HEK293T (cell line): ENCODE results near the gene HSPA12A.

ENCODE experiments used
- CTCF ChIA-PET: fragments of 350-600 bp; formaldehyde crosslinking; extraction: SDS; loops from one replicate; lab custom pipeline; 2021; ENCODE audit warnings: antibody characterized with exemption, inconsistent platforms; lab: Yijun Ruan, JAX
- POLR2A ChIA-PET: fragments of 350-600 bp; formaldehyde crosslinking; extraction: SDS; loops from one replicate; lab custom pipeline; 2020; ENCODE audit warnings: antibody characterized with exemption, inconsistent platforms; lab: Yijun Ruan, JAX
- DNase-seq: peaks from one replicate; pipeline ENCODE4 v3.0.0; 2012; ENCODE audit warnings: mixed read lengths; ENCODE audit errors: extremely low spot score
- ARNT ChIP-seq: fragments of 450-650 bp; IDR thresholded peaks from 2 replicates; pipeline ENCODE4 v1.6.1; 2017; ENCODE audit warnings: mild to moderate bottlenecking
- BHLHE40 ChIP-seq: fragments of 450-650 bp; IDR thresholded peaks from 2 replicates; pipeline ENCODE4 v1.6.1; 2016; ENCODE audit warnings: mild to moderate bottlenecking, moderate library complexity, borderline replicate concordance
- CTBP1 ChIP-seq: fragments of 450-650 bp; IDR thresholded peaks from 2 replicates; pipeline ENCODE4 v1.6.1; 2016; ENCODE audit warnings: borderline replicate concordance
- ELF4 ChIP-seq: fragments of 450-650 bp; IDR thresholded peaks from 2 replicates; pipeline ENCODE4 v1.6.1; 2017; ENCODE audit warnings: antibody characterized with exemption
- FOXA1 ChIP-seq: fragments of 450-650 bp; IDR thresholded peaks from 2 replicates; pipeline ENCODE4 v1.6.1; 2016; ENCODE audit warnings: mild to moderate bottlenecking
- FOXK2 ChIP-seq: fragments of 450-650 bp; IDR thresholded peaks from 2 replicates; pipeline ENCODE4 v1.6.1; 2016; ENCODE audit warnings: mild to moderate bottlenecking
- FOXM1 ChIP-seq: fragments of 450-650 bp; IDR thresholded peaks from 2 replicates; pipeline ENCODE4 v1.6.1; 2017; ENCODE audit warnings: mild to moderate bottlenecking, borderline replicate concordance
- HDGF ChIP-seq: fragments of 450-650 bp; IDR thresholded peaks from 2 replicates; pipeline ENCODE4 v1.6.1; 2017; ENCODE audit warnings: antibody characterized with exemption, borderline replicate concordance
- LEF1 ChIP-seq: fragments of 450-650 bp; IDR thresholded peaks from 2 replicates; pipeline ENCODE4 v1.6.1; 2017; ENCODE audit warnings: mild to moderate bottlenecking, borderline replicate concordance
- NFRKB ChIP-seq: fragments of 450-650 bp; IDR thresholded peaks from 2 replicates; pipeline ENCODE4 v1.6.1; 2016; ENCODE audit warnings: mild to moderate bottlenecking, moderate library complexity
- SP1 ChIP-seq: fragments of 450-650 bp; IDR thresholded peaks from 2 replicates; pipeline ENCODE4 v1.6.1; 2017
- SUZ12 ChIP-seq: fragments of 450-650 bp; IDR thresholded peaks from 2 replicates; pipeline ENCODE4 v1.6.1; 2016; ENCODE audit warnings: mild to moderate bottlenecking
- TARDBP ChIP-seq: fragments of 450-650 bp; IDR thresholded peaks from 2 replicates; pipeline ENCODE4 v1.6.1; 2016
- ZNF384 ChIP-seq: fragments of 450-650 bp; IDR thresholded peaks from 2 replicates; pipeline ENCODE4 v1.6.1; 2016
- TF ChIP-seq, protein P1 (sequence below): fragments of 450-650 bp; IDR thresholded peaks from 2 replicates; pipeline ENCODE4 v1.6.1; 2016

HSPA12A gene

DNA sequence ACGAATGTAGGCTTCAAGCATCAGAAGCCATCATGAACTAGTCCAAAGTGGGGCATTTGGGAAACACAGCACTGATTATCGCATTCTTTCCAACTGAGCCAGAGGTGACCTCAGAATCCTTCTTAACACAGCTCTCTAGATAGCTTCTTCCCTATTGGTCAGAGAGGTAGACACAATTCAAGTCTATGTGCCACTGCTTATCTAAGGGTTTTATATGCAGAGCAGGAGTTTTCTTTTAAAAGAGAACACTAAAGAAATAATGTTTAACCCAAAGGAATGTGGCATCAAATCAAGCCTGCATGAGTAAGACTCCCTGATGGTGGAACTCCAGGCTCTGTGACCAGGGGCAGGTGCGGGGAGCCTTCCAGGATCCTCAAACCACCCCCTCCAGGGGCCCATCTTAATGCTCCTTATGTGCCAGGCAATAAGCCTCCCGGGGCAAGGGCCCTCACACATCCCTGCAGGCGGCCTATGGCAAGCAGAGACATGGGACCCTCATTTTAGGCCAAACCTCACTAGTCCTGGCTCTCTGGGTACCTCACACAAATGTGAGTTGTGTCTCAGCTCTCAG lies 13.8 kb downstream of the HSPA12A start:
- no peak for DNase-seq
- CTCF ChIA-PET, result no interaction called here
- no peak for TF ChIP-seq CTBP1
- POLR2A ChIA-PET, result no interaction called here

DNA sequence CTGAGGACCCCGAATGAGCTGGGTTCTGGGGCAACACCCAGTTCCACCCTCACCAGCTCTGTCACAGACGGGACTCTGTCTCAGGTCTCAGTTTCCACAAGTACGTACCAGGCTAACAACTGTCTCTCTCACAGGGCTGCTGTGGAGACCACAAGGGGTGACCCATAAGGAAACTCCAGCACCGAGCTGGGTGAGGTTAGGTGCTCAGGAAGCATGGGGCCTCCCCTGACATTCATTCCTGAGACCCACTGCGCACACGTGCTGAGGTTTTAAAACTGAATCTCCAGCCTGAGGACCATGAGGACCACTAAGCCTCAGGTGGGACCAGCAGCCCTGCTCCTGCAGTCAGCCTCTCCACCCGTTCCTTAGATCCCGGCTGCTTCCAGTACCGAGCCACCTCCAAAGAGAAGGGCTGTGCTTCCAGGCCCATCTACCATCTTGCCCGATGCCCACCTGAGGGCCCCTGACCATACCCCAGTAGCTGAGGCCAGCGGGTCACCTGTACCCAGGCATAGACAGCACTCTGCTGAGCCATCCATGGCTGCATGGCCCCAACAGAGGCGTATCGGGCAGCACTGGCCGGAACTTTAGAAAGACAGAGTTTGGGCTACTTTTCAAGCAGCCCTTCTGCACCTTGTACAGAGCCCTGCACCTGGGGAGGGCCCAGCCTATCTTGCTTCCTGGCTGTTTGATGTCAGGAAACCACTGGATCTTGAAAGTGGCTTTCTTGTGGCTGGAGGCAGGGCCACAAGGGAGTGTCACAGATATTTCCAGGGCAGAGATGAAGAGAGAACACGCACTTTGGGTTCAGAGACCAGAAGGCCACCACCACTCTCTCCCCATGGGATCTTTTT lies 18.7 kb downstream of the HSPA12A start:
- no peak for DNase-seq
- TF ChIP-seq ARNT (no peak), NFRKB (no peak), SP1 (no peak), ZNF384 (no peak), LEF1 (no peak), FOXA1 (no peak), FOXM1 (no peak), HDGF (no peak), ELF4 (no peak), FOXK2 (no peak), TARDBP (no peak), BHLHE40 (no peak), SUZ12 (no peak), CTBP1 (no peak)
- TF ChIP-seq, protein P1, sequence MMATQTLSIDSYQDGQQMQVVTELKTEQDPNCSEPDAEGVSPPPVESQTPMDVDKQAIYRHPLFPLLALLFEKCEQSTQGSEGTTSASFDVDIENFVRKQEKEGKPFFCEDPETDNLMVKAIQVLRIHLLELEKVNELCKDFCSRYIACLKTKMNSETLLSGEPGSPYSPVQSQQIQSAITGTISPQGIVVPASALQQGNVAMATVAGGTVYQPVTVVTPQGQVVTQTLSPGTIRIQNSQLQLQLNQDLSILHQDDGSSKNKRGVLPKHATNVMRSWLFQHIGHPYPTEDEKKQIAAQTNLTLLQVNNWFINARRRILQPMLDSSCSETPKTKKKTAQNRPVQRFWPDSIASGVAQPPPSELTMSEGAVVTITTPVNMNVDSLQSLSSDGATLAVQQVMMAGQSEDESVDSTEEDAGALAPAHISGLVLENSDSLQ, result no peak
- POLR2A ChIA-PET, result no interaction called here
- CTCF ChIA-PET, result no interaction called here

DNA sequence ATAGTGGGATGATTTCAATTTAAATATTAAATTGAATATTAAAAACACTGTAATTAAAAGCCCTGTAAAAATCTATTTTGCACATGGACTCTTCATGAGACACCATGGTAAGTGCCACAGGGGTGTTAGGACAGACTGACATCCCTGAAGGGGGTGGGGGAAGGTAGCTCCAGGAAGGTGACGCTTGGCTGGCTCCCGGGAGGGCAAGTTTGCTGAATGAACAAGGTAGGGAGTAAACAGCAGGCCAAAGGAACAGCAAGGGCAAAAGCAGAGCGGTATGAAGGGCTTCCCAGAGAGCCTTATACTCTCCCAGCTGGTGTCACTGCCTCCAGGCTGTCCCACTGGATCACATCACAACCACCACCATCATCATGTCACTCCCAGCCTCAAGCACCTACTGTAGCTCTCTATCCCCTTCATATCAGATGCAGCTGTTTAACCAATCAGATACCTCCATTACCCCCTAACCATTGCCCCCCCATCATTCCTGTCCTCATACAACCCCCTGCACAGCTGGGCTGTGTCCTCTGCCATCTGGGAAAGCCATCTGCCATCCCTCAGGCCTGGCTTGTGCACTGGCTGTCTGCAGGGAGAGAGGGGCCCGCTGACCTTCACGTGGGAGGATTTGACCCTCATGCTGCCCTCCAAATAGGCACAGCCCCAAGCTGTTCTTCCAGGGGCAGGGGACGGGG lies 19.5 kb downstream of the HSPA12A start:
- ChIA-PET CTCF (no interaction called here), POLR2A (no interaction called here)
- no peak for DNase-seq

DNA sequence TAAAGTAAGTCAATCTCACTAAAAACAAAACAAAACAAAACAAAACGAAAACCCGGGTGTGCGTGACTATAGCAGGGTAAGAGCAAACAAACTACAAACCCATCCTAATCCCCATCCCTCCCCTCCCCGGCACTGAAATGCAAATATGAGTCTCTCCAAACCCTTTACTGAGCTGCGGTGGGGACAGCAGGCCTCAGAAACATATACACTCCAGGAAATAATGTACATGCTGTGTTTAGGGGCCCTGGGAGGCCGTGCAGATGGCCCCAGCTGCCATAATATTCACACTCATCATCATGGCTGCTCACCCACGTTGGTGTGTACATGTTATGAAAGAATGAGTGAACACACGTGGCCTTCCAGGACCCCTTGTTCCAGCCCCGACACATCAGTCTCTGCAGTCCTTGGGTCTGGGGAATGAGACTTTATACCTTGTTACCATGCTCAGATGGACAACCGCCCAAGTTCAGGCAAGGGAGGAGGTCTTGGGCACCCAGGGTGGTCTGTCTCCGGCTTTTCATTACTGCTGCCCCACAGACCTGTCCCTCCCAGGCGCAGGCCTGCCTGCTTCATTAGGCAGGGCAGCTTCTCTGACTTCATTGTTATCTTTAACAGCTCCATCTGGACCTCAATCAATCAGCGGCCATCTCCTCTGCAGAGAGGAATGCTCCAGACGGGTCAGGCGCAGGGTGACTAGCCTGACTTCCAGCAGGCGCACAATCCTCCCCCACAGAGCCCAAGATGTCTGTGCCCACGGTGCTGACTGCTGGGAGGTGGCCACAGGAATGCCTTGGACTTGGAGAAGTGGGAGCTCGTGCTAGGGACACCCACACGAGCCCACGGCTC lies 20.6 kb downstream of the HSPA12A start:
- DNase-seq, result no peak
- ChIA-PET CTCF (interaction anchor here (1.2 kb wide), 1 partner anchor 9 kb away, joined by 3 read pairs; no protein-coding TSS in a partner anchor), POLR2A (interaction anchor here (0.9 to 1.7 kb wide), 2 partner anchors 9 to 21 kb away, joined by 3 read pairs; partner anchors contain the start of gene HSPA12A)
- TF ChIP-seq, protein P1, result no peak
- TF ChIP-seq ZNF384, result no peak
- no peak for TF ChIP-seq LEF1
- no peak for TF ChIP-seq FOXM1
- no peak for TF ChIP-seq TARDBP
- no peak for TF ChIP-seq HDGF
- TF ChIP-seq FOXA1, result no peak
- no peak for TF ChIP-seq NFRKB
- TF ChIP-seq SUZ12, result no peak
- TF ChIP-seq BHLHE40, result no peak
- no peak for TF ChIP-seq ARNT
- no peak for TF ChIP-seq ELF4
- TF ChIP-seq CTBP1, result no peak

More for the DNA sequence above, 19.5 kb downstream of the HSPA12A start:
- TF ChIP-seq, protein P1, result no peak
- TF ChIP-seq ZNF384 (no peak), LEF1 (no peak), HDGF (no peak), FOXK2 (no peak), SUZ12 (no peak), ARNT (no peak), FOXM1 (no peak), NFRKB (no peak), TARDBP (no peak), CTBP1 (no peak), SP1 (no peak), ELF4 (no peak)
